ENCODE data around the gene ENPP7. TPM values are rescaled to one million over a fixed set of nuclear protein-coding genes. Genes with fewer than 3 reads are reported as not detected.
A peak's percentile ranks its signal among the peaks of the same experiment; 100 is the strongest.

ENPP7 gene
- polyA plus RNA-seq, 4 donors = 2.9 to 6.5 (median 4.2) TPM

GRCh38 chr17:79702550-79703236 lies 28.1 kb upstream of the ENPP7 start:
- DNase-seq (ENCODE audit: low read depth in 4 of 4, low spot score in 3 of 4) = no peak

GRCh38 chr17:79704691-79705090 lies 26.1 kb upstream of the ENPP7 start:
- DNase-seq (ENCODE audit: low read depth in 4 of 4, low spot score in 3 of 4) = no peak

- DNase-seq (ENCODE audit: low read depth in 4 of 4, low spot score in 3 of 4) = no peak
These were observed 25.1 kb upstream of the ENPP7 start for GRCh38 chr17:79705674-79706073.

GRCh38 chr17:79706931-79707850 lies 23.6 kb upstream of the ENPP7 start:
- DNase-seq (ENCODE audit: low read depth in 4 of 4, low spot score in 3 of 4) = no peak

GRCh38 chr17:79707931-79708891 lies 22.5 kb upstream of the ENPP7 start:
- DNase-seq (ENCODE audit: low read depth in 4 of 4, low spot score in 3 of 4) = peak in 2 of 4 donors; percentile 45 to 56

GRCh38 chr17:79711715-79712305 lies 18.9 kb upstream of the ENPP7 start:
- no peak for DNase-seq (ENCODE audit: low read depth in 4 of 4, low spot score in 3 of 4)

GRCh38 chr17:79713391-79713790 lies 17.4 kb upstream of the ENPP7 start:
- no peak for DNase-seq (ENCODE audit: low read depth in 4 of 4, low spot score in 3 of 4)

- no peak for DNase-seq (ENCODE audit: low read depth in 4 of 4, low spot score in 3 of 4)
These were observed 16.3 kb upstream of the ENPP7 start for GRCh38 chr17:79714176-79715097.

GRCh38 chr17:79715098-79715942 lies 15.4 kb upstream of the ENPP7 start:
- DNase-seq (ENCODE audit: low read depth in 4 of 4, low spot score in 3 of 4) = no peak

- no peak for DNase-seq (ENCODE audit: low read depth in 4 of 4, low spot score in 3 of 4)
These were observed 14.6 kb upstream of the ENPP7 start for GRCh38 chr17:79715943-79716797.

- no peak for DNase-seq (ENCODE audit: low read depth in 4 of 4, low spot score in 3 of 4)
These were observed 9.9 kb upstream of the ENPP7 start for GRCh38 chr17:79720705-79721292.

GRCh38 chr17:79721993-79722671 lies 8.6 kb upstream of the ENPP7 start:
- no peak for DNase-seq (ENCODE audit: low read depth in 4 of 4, low spot score in 3 of 4)

- DNase-seq (ENCODE audit: low read depth in 4 of 4, low spot score in 3 of 4) = no peak
These were observed 8.0 kb upstream of the ENPP7 start for GRCh38 chr17:79722787-79723186.

- DNase-seq (ENCODE audit: low read depth in 4 of 4, low spot score in 3 of 4) = peak; percentile 81 to 90 (median 86)
These were observed 2.4 kb upstream of the ENPP7 start for GRCh38 chr17:79728169-79728907.

- no peak for DNase-seq (ENCODE audit: low read depth in 4 of 4, low spot score in 3 of 4)
These were observed 1.8 kb upstream of the ENPP7 start for GRCh38 chr17:79728908-79729471.

Data from right renal pelvis (tissue), 4 donors.